ES-I3 (cell line): ENCODE data around the gene FCRL6.

Experiments used
- H3K36me3 ChIP-seq: 2 replicates; pipeline ENCODE4 v1.6.1; 2013; ENCODE audit warnings: mild to moderate bottlenecking, low read length, control low read depth, moderate library complexity; ENCODE audit not compliant: insufficient read depth
- H3K4me1 ChIP-seq: 2 replicates; pipeline ENCODE4 v1.6.1; 2013; ENCODE audit warnings: mild to moderate bottlenecking, control low read depth, low read length; ENCODE audit not compliant: insufficient read depth
- H3K9ac ChIP-seq: 2 replicates; pipeline ENCODE4 v1.6.1; 2013; ENCODE audit warnings: low read depth, mild to moderate bottlenecking, low read length, moderate library complexity
- H3K9me3 ChIP-seq: 2 replicates; pipeline ENCODE4 v1.6.1; 2013; ENCODE audit warnings: mild to moderate bottlenecking, low read length, moderate library complexity; ENCODE audit not compliant: control insufficient read depth, insufficient read depth

The FCRL6 gene, protein sequence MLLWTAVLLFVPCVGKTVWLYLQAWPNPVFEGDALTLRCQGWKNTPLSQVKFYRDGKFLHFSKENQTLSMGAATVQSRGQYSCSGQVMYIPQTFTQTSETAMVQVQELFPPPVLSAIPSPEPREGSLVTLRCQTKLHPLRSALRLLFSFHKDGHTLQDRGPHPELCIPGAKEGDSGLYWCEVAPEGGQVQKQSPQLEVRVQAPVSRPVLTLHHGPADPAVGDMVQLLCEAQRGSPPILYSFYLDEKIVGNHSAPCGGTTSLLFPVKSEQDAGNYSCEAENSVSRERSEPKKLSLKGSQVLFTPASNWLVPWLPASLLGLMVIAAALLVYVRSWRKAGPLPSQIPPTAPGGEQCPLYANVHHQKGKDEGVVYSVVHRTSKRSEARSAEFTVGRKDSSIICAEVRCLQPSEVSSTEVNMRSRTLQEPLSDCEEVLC

DNA sequence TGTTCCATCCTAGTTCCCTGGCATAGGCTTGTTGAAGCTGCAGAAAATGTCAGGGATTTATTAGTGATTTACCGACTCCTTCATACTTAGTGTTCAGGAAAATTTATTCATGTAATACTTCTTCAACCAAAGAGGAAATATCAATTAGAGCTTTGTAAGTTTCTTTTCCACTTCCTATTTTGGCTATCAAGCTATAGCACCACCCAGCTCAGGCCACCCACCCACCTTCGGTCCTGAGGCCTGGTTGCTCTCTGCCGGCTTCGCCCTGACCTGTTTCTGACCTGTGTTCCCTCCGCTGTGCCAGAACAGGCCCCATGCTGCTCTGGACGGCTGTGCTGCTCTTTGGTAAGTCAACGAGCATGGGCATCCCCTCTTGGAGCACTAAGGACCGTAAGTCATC lies at the start of gene FCRL6:
Gene FCRL6 (plus strand): TSS at position 250 of the 400 bp plus-strand sequence. CDS start 65 bp downstream, at position 315.
- Histone ChIP-seq H3K36me3 (no peaks in the 10 kb centered on the region), H3K4me1 (no peaks in the 10 kb centered on the region), H3K9ac (no peak within 1 kb of the TSS), H3K9me3 (no peaks in the 10 kb centered on the region)

DNA sequence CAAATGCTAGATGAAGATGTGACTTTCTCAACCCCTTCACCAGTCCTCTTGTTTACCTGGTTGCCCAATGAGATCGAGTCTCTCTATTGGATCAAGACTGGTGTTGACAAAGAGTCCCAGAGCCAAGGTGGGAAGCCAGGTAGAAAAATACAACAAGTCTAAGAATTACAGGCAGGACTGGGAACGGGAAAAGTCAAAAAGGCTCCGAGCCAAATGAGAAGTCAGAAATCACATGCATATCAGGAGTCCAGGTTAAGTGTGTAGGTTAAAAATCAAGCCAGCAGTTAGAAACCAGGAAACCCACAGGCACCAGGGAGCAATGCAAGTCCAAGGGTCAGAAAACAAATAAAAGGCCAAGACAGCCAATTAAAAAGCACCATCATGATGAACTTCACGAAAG lies 48.8 kb upstream of the FCRL6 start:
- no peak overlapping the region for H3K9ac ChIP-seq
- H3K4me1 ChIP-seq = no peaks in the 10 kb centered on the region
- H3K36me3 ChIP-seq = no peaks in the 10 kb centered on the region
- H3K9me3 ChIP-seq = no peaks in the 10 kb centered on the region

DNA sequence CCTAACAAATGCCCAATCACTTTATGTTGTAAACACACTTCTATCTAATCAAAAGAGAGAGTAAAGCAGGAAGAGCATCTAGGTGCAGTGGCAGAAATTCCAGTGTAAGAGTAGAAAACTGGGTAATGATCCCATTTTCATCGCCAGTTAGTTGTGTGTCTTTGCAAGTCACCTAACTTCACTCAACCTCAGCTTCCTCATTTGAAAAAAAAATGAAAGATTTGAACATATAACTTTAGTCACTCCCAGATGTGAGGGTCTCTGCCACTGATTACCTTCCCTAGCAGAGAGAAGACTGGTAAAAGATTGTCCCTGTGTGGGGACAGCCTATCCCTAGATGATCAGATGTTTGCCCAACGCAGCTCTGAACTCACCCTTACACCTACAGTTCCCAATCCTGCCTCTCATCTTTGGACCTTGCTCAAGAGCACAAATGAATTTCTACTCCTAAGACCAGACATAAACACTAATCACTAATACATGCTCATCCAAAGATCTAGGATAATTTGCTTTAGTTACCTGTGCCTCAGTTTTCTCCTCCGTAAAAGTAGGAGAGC lies 46.6 kb upstream of the FCRL6 start:
- no peaks in the 10 kb centered on the region for H3K9me3 ChIP-seq
- no peak overlapping the region for H3K9ac ChIP-seq
- no peaks in the 10 kb centered on the region for H3K4me1 ChIP-seq
- no peaks in the 10 kb centered on the region for H3K36me3 ChIP-seq

DNA sequence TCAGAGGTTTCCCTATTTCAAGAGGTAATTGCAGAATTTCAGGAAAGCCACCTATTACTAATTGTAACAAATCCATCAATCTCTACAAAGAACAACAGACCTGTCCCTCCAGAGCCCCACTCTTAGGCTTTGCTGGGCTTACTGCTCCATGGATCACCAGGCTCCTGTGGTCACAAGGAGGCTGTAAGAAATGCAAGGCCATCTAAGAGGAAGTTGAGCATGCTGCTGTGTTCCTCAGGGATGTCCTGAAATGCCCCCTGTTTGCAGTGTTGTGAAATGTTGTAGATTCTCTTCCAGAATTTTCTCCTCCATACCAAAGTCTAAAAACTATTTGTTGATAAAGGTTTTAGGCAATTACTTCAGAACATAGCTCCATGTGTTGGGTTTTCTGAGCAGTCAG lies 45.8 kb upstream of the FCRL6 start:
- Histone ChIP-seq H3K9me3 (no peaks in the 10 kb centered on the region), H3K9ac (no peak overlapping the region), H3K4me1 (no peaks in the 10 kb centered on the region), H3K36me3 (no peaks in the 10 kb centered on the region)

DNA sequence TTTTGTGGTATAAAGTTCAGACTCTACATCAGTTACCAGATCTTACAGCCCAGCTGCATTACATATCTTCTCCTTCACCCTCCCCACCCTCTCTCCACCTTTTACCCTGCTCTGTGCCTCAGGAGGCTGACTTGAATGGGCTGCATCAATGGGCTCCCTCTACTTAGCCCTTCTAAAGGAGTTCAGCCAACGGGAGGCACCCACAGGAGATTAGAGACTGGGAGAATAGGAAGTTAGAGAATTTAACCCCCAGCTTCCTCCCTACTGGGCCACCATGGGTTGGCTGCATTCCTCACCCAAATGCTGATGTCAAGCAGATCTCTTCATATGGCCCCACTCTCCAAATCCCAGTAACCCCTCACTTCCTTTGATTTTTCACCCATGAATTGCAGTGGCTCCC lies 38.5 kb upstream of the FCRL6 start:
- no peaks in the 10 kb centered on the region for H3K4me1 ChIP-seq
- no peaks in the 10 kb centered on the region for H3K9me3 ChIP-seq
- no peaks in the 10 kb centered on the region for H3K36me3 ChIP-seq
- no peak overlapping the region for H3K9ac ChIP-seq

DNA sequence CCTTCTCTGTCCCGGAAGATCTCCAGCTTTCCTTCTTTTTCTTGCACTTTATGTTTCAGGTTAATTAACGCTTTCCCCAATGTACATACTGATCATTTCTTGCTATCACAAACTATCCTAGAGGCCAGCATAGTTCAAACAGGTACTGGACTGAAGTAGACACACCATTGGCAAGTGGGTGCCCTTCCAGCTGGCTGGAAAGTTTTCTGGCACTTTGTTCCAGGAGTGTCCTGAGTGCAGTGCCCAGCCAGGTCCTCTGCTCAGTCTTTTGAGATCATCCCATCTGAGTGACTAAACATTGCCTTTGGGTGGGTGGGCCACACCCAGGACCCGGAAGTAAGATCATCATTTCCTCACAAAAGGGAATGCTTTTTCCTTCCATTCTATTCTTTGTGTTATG lies 36.4 kb upstream of the FCRL6 start:
- H3K9me3 ChIP-seq = no peaks in the 10 kb centered on the region
- no peaks in the 10 kb centered on the region for H3K36me3 ChIP-seq
- no peak overlapping the region for H3K9ac ChIP-seq
- no peaks in the 10 kb centered on the region for H3K4me1 ChIP-seq

DNA sequence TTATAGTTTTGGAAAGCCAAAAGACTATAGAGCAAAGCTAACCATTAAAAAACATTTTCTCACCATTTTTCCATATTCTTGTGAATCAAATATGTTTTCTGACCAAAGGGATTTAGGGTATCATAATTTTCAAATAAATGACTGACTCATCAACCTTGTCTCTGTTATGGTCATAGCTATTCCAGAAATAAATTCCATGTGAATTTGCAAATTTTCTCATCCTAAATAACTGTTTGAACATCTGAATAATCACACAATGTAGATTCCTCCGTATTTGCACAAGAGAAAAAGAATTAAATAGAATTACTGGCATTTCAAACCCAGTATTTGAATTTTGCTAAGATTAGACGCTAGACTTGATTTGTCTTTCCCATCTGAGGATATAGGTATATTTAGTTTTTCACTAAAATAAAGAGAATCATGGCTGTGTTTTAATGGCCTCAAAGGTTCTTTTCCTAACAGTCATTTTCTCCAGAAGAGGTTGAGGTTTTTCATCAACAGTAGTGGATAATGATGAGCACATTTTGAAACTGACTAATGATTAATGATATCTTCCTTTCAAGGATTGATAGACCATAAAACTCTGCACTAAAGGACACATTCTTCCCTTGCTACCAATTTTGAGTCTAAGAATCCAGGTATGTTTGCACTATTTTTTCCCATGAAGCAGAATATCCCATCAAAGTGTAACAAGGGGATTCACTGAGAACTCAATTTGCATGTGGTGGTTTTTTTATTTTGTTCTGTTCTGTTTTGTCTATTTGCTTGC lies 30.8 kb upstream of the FCRL6 start:
- Histone ChIP-seq H3K36me3 (no peaks in the 10 kb centered on the region), H3K9ac (no peak overlapping the region), H3K9me3 (no peaks in the 10 kb centered on the region), H3K4me1 (no peaks in the 10 kb centered on the region)

DNA sequence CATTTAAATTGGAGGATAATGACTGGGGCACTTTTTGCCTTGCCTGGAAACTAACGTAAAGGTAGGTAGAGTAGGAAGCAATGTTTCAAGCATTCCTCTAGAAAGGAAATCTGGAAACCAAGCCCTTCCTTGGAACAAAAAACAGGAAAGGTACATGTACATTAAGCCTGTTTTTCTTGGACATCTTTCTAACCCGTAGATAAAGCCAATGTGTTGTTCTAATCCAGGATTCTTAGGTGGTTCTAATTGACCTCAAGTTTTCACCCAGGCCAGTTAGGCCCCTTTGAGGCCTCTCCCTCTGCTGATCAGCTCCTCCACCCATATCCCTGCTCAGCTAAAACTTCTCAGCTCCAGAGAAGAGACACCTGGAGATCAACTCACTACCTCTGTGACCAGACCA lies 27.7 kb upstream of the FCRL6 start:
- H3K4me1 ChIP-seq = no peaks in the 10 kb centered on the region
- H3K36me3 ChIP-seq = no peaks in the 10 kb centered on the region
- H3K9ac ChIP-seq = no peak overlapping the region
- H3K9me3 ChIP-seq = no peaks in the 10 kb centered on the region

DNA sequence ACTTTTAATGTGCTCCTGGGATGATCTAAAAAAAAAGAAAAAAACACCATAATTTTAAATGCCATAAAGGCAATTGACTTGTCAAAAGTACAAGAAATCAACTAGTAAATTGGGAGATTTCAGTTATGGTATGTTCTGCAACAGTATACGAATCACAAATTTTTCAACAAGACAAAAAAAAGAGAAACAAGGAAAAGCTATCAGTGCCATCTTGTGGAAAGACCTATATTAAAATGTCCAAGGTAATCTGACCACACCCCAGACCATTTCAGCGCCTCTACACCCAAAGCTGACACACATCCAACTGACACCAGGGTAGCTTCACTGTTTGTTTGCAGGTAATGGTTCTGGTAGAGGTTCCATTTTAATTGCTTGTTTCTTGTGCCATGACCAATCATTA lies 26.4 kb upstream of the FCRL6 start:
- Histone ChIP-seq H3K9ac (no peak overlapping the region), H3K36me3 (no peaks in the 10 kb centered on the region), H3K9me3 (no peaks in the 10 kb centered on the region), H3K4me1 (no peaks in the 10 kb centered on the region)

DNA sequence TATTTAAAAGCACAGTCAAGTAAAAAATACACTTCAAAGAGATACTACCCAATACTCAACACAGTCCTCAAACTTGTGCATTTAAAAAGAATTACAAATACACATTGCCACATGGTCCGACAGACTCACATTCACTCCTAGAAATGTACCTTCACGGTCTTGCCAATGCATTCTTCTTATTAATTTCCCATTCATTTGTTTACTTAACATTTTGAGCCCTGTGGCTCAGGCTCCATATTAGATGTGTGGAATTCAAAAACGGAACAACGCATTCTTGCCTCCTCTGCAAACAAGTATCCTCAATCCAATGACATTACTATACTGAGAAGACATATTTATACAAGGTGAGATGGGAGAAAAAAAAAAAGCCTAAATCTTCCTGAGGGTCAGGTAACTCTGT lies 23.9 kb upstream of the FCRL6 start:
- H3K36me3 ChIP-seq = no peaks in the 10 kb centered on the region

DNA sequence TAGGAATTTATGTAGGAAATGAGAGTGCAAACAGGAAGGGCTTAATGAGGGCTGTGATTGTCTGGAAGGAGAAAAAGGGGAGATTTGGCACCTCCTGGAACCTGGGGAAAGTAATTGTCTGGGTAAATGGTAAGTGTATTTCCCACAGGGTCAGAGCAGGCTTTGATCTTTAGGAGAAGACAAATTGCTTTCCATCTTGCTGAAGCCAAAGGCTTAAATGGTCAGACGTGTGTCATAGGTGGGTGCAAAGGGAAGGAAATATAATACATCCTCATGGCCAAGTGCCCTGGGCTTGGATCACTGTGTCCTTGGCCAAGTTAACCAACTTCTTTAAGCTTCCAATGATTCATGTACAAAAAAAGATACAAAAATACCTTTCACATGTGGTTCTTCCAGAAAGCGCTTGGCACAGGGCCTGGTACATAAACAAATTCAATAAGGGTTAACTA lies 22.7 kb upstream of the FCRL6 start:
- no peaks in the 10 kb centered on the region for H3K9me3 ChIP-seq
- H3K4me1 ChIP-seq = peaks cover 12% of the 10 kb centered on the region
- H3K36me3 ChIP-seq = no peaks in the 10 kb centered on the region
- H3K9ac ChIP-seq = no peak overlapping the region; the same call in 1 of the 2 replicates

More for the DNA sequence above, 23.9 kb upstream of the FCRL6 start:
- Histone ChIP-seq H3K9me3 (no peaks in the 10 kb centered on the region), H3K4me1 (0 out of 2 replicates have a peak, but pooled peaks cover under 1% of the 10 kb centered on the region), H3K9ac (no peak overlapping the region)

DNA sequence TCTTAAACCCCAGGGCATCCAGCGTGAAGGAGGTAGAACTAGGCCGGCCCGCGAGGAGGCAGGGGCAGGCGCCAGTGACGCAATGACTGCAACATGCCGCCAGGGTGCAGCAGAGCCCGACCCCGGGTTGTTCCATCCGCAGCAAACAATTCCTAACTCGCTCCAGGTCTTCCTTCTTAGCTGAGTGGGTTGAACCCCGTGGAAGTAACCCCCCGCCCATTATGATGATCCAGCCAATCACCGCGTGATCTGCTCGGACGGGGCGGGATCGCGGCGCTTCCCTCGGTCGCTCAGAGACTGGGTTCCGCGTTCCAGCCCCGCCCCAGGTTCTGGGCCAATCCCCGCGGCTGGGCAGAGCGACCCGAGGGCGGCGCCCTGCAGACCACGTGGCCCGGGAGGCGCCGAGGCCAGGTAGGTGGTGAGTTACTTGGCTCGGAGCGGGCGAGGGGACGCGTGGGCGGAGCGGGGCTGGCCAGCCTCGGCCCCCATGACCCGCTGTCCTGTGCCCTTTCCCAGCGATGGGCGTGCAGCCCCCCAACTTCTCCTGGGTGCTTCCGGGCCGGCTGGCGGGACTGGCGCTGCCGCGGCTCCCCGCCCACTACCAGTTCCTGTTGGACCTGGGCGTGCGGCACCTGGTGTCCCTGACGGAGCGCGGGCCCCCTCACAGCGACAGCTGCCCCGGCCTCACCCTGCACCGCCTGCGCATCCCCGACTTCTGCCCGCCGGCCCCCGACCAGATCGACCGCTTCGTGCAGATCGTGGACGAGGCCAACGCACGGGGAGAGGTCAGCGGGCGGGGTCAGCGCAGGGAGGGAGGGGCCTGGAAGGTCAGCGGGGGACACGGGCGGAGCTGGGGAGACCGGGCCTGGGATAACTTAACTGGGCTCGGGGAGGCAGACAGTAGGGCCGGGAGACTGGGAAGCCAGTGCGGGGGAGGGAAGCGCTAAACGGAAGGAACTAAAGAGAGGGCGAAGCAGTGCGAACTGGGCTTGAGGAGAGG lies 21.3 kb upstream of the FCRL6 start, which contains the start of gene DUSP23:
Gene DUSP23 (plus strand): TSS at position 380 of the 1,000 bp plus-strand sequence. CDS start 139 bp downstream, at position 519.
- Histone ChIP-seq H3K4me1 (peaks cover 16% of the 10 kb centered on the region), H3K9ac (peak within 1 kb of the TSS; percentile 73; the same call in 1 of the 2 replicates)

DNA sequence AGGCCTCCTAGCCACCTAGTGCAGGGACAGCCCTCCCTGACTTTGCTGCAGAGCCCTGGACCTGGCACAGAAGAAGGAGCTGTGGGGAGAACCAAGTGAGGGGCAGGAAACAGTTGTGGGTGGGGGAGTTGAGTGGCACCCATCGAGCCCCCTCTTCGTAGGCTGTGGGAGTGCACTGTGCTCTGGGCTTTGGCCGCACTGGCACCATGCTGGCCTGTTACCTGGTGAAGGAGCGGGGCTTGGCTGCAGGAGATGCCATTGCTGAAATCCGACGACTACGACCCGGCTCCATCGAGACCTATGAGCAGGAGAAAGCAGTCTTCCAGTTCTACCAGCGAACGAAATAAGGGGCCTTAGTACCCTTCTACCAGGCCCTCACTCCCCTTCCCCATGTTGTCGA lies 20.2 kb upstream of the FCRL6 start:
- Histone ChIP-seq H3K9me3 (no peaks in the 10 kb centered on the region), H3K36me3 (no peaks in the 10 kb centered on the region), H3K9ac (no peak overlapping the region), H3K4me1 (peaks cover 16% of the 10 kb centered on the region)

More for the DNA sequence above, 21.3 kb upstream of the FCRL6 start, which contains the start of gene DUSP23:
- Histone ChIP-seq H3K36me3 (no peaks in the 10 kb centered on the region), H3K9me3 (no peaks in the 10 kb centered on the region)
